Breast epithelium (tissue), 3 donors: ENCODE measurements around the gene VSIG10L2.

ENCODE experiments used
- CTCF ChIP-seq, 3 donors: fragments of 450-650 bp; IDR thresholded peaks; one replicate each; pipeline ENCODE4 v1.5.1; 2016 to 2017; ENCODE audit warnings: antibody characterized with exemption in 3 of 3, mild to moderate bottlenecking in 3 of 3, moderate library complexity in 3 of 3
- POLR2A ChIP-seq: fragments of 450-650 bp; IDR thresholded peaks from one replicate; pipeline ENCODE4 v1.6.1; 2016; ENCODE audit warnings: antibody characterized with exemption, mild to moderate bottlenecking, moderate library complexity

- TF ChIP-seq POLR2A = no peak
- TF ChIP-seq CTCF (IDR thresholded peaks at IDR 0.05) = no peak
Observed at GRCh38 chr11:125924384-125925007, 21.3 kb upstream of the VSIG10L2 start.
